ENCODE results near the gene RNF130.

- TF ChIP-seq POLR2A (IDR thresholded peaks at IDR 0.05): no peak
- no peak for TF ChIP-seq CTCF (IDR thresholded peaks at IDR 0.05)
Measured at GRCh38 chr5:180068519-180069090, 3.0 kb downstream of the RNF130 start.
